GM19238 (cell line): ENCODE data around the gene ESPNL.

Experiments
- DNase-seq: peaks from one replicate; pipeline ENCODE4 v3.0.0; 2011; ENCODE audit warnings: low spot score; ENCODE audit not compliant: insufficient read length

The ESPNL gene

DNA sequence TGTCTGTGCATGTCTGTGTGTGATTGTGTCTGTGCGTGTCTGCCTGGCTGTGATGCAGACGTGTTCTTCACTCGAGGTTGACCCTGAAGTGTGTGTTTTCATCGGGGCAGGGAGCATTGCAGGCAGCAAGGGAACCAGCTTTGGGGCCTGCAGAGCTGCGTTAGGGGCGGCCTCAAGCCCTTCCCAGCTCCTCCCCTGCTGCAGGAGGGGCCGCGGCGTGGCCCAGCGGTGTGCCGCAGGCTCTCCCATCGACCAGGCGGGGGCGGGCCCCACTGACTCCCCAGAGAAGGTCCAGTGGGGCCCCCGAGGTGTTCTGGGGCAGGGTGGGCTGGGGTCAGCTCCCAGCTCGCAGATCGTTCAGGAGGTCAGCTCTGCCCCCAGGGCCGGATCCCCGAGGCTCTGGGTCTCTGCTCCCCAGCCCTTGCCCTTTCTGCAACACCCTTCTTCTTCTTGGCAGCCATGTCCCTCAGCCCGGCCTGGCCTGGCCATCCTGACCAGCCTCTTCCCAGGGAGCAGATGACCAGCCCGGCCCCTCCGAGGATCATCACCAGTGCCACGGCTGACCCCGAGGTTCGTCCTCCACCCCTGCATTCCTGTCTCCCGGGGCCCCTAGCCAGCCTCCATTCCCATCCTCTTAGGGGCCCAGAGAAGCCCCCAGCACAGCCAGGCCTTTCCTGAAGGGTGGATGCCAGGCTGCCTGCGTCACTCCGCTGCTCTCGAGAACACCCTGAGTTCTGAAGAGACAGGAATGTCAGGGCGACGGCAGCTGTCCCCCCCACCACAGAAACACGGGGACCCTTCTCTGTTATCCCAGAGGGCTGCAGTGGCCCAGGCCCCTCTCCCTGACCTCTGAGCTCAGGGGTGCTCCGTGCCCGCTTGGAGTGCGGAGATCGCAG, 27.3 kb downstream of the ESPNL start:
- no peak for DNase-seq

DNA sequence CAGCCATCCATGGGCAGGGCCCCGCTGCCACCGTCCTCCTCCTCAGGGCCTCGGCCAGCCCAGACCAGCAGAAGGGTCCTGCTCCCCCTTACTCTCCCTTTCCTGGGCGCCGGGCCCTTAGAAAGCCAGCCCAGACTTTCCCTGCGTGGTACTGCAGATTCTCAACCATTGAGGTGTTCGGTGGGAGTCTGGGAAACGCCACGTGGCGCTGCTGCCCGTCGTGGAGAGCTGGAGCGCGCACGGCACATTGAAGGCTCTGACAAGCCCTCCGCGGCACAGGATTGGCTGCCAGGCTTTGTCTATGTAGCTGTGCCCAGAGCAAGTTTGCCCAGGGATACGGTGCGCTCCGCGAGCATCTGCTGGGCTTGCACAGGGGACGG, 27.9 kb downstream of the ESPNL start:
- no peak for DNase-seq

DNA sequence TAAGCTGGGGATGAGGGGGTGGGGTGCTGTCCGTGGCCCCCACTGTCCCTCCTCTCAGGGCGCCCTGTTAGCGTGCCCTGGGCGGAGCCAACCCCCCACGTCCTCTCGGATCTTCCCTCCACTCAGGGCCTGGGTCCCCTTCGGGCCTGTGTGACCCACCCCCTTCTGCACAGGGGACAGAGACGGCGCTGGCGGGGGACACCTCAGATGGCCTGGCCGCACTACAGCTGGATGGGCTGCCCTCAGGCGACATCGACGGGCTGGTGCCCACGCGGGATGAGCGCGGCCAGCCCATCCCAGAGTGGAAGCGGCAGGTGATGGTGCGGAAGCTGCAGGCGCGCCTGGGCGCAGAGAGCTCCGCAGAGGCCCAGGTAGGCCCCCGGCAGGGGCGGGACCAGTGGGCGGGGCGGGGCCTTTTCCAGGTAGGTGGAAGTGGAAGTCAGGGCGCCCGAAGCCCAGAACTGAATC, 28.4 kb downstream of the ESPNL start:
- no peak for DNase-seq

DNA sequence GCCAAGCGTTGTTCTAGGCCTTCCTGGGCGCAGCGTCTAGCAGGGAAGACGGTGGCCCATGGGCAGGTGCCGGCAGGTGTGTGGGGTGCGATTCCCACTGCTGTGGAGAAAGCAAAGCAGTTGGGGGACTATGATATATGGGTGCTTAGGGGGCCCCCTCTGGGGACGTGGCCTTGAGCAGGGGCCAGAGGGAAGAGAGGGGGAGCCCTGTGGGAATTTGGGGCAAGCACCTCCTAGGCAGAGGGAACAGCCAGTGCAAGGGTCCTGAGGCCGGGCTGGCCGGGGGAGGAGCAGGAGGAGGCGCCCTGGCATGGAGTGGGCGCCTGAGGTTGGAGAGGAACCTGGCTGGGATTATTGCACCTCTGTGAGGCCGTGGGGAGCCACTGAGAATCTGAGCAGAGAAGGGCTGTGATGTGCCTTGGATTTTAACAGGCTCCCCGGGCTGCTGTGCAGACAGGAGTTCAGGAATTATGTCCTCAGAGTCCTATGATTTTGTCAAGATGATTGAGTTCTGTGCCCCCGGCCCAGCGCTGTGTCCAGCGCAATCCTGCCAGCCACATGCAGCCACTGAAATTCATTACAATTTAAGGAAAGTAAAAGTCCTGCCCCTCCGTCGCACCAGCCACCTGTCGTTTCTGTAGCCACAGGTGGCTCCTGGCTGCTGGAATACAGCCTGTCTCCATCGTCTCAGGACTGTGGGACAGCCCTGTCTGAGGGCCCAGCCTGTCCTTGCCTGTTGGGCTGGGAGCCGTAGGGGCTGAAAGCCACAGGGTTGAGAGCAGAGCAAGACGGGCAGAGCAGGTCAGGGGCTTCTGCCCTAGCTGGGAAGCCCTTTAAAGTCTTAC, 29.2 kb downstream of the ESPNL start:
- no peak for DNase-seq

DNA sequence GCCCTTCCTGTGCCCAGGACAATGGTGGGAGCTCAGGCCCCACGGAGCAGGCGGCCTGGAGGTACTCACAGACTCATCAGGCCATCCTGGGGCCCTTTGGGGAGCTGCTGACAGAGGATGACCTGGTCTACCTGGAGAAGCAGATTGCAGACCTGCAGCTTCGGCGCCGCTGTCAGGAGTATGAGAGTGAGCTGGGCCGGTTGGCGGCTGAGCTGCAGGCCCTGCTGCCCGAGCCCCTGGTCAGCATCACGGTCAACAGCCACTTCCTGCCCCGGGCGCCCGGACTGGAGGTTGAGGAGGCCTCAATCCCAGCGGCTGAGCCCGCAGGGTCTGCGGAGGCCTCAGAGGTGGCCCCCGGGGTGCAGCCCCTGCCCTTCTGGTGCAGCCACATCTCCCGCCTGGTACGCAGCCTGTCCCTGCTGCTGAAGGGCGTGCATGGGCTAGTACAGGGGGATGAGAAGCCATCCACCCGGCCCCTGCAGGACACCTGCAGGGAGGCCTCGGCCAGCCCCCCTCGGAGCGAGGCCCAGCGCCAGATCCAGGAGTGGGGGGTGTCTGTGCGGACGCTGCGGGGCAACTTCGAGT, 30.1 kb downstream of the ESPNL start:
- DNase-seq: no peak

DNA sequence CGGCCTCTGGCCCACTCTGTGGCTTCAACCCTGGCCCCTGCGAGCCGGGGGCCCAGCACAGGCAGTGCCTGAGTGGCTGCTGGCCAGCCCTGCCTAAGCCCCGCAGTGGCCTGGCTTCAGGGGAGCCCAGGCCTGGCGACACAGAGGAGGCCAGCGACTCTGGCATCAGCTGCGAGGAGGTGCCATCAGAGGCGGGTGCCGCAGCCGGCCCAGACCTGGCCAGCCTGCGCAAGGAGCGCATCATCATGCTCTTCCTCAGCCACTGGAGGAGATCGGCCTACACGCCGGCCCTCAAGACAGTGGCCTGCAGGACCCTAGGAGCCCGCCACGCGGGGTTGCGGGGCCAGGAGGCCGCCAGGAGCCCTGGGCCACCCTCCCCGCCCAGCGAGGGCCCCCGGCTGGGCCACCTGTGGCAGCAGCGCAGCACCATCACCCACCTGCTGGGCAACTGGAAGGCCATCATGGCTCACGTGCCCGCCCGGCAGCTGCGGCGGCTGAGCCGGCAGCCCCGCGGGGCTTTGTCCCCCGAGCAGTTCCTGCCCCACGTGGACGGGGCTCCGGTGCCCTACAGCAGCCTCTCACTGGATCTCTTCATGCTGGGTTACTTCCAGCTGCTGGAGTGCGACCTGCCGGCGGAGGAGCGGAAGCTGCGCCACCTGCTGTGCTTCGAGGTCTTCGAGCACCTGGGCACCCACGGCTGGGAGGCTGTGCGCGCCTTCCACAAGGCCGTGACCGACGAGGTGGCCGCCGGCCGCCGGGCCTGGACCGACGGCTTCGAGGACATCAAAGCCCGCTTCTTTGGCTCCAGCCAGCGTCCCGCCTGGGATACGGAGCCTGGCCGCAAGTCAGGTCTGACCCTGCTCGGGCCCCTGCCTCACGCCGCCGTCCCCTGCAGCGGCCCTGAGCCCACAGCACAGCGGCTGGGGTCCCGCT, 30.8 kb downstream of the ESPNL start:
- no peak for DNase-seq

DNA sequence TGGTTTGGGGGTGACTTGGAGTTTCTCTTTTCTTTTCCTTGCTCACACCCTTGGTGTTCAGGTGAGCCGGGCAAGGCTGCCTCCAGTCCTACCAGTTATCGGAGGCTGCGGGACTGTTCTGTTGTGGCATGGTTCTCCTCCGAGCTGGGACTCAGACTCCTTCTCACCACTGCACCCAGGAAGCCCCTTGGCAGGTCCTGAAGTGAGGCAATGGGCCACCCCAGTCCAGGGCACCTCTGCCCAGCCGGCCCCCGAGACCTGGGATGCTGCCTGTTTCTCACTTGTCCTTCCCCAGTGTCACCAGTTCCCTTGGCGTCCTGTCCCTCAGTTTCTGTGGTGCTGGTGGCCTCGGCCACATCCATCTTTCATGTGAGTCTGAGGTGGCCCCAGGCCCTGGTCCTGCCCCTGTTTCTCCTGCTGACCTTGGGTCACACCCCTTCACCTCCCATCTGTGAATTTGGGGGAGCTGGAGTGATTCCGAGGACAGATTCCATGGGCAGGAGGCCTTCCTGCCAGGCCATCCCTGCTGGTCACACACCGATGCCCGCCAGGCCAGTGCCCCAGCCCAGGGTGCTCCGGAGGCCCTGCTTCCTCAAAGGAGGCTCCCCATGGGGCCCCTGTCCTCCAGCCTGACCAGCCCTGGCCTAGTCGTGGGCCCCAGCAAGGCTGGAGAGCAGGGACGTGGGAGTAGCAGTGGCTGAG, 31.8 kb downstream of the ESPNL start:
- DNase-seq: no peak

DNA sequence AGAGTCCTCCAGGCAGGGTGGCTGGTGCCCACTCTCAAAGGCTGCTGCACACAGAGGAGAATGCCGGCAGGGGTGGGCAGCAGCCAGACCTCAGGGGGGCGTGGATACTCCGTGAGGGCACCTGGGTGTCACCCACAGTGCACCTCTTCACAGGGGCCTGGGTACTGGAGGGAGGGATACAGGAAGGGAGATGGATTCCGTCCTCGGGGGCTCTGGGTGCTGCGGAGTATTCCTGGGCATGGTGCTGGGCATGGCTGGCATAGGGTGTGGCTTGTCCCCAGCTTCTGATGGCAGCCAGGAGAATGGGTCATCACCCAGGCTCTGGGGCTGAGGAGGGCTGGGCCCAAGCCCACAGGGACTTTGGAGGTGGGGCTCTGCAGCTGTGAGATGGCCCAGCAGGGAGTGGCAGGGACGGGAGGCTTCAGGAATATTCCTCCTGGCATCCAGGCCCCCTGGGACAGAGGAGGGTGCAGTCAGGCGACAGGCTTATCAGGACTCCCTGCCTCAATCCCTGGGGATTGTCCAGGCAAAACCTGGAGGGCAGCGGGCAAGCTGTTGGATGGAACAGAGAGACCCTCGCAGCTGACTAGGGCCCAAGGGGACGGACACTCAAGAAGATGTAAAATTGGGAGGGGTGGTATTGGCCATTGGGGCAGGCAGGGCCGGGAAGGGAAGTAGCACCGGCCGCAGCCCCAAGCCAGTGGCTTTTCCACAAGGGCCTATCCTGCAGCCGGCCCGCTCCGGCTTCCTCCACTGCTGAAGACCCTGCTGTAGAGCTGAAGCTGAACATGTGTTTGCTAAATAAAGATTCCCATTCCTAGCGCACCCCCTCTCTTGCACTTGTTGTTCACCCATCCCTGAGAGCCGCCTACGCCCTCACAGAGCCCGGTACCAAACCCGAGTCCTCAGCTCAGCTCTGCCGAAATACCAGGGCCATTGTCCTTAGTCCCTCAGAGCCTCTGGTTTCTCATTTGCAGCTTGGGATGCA, 32.6 kb downstream of the ESPNL start:
- no peak for DNase-seq

DNA sequence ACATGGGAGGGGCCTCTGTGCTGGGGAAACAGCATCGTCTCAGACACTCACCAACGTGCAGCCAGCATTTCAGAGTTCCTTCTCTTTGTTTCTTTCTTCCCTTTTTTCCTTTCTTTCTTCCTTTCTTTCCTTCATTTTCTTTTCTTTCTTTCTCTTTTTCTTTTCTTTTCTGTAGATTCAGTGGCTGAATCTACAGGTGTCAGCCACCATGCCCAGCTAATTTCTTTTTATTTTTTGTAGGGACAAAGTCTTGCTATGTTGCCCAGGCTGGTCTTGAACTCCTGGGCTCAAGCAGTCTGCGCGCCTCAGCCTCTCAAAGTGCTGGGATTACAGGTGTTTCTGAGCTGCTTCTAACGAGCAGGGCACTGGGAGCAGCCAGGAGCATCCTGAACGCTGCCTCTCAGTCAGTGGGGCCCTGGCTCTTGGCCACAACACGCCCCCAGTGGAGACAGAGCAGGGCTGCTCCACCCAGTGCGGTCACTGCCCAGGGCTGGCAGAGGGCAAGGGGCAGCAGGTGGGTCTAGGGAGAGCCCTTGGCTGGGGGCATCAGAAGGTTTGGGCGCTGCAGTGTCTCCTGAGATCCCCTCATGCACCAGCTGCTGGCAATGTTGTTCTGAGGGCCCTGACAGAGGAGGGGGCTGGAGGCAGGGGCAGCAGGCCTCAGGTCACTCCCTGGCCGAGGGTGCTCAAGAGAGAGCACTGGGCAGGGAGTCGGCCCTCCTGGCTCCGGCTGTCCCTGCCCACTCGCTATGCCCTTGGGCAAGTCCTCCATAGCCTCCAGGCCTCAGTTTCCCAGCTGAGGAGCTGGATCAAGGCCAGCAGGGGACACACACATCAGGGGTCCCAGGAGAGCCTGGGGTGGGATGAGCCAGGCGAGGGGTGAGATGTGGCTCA, 33.6 kb downstream of the ESPNL start:
- no peak for DNase-seq

DNA sequence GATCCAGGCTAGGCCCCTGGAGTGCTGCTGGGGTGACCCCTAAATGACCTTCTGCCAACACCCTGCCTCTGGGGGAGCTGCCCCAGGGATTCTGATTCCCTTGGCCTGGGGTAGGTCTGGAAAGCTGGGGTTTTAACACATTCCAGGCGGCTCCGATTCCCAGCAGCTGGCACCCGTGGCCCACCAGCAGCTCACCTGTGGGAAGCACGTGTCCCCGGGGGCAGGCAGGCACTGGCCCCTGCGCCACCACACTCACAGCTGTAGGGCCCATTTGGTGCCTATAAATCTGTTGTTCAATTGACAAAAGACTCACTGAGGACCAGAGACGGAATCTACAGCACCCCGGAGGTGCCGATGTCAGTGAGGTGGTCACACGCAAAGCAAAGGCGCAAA, 34.2 kb downstream of the ESPNL start:
- no peak for DNase-seq

DNA sequence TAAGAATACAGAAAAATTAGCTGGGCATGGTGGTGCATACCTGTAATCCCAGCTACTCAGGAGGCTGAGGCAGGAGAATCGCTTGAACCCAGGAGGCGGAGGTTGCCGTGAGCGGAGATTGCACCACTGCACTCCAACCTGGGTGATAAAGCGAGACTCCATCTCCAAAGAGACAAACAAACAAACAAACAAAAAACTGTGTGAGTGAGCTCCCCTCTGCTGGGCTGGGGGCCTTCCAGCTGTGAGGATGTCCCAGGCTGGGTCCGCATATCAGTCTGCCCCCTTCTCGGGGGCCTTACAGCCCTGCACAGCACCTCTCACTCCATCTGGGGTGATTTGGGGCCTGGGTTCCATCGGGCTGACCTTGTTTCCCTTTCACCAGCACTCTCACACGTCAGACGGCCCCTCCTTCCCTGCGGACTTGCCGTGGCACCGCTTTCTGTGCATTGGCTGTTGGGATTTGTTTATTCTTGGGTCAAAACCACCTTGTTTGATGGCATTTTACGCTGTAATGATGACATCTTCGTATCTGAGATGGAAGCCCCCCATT, 35.5 kb downstream of the ESPNL start:
- DNase-seq: no peak

DNA sequence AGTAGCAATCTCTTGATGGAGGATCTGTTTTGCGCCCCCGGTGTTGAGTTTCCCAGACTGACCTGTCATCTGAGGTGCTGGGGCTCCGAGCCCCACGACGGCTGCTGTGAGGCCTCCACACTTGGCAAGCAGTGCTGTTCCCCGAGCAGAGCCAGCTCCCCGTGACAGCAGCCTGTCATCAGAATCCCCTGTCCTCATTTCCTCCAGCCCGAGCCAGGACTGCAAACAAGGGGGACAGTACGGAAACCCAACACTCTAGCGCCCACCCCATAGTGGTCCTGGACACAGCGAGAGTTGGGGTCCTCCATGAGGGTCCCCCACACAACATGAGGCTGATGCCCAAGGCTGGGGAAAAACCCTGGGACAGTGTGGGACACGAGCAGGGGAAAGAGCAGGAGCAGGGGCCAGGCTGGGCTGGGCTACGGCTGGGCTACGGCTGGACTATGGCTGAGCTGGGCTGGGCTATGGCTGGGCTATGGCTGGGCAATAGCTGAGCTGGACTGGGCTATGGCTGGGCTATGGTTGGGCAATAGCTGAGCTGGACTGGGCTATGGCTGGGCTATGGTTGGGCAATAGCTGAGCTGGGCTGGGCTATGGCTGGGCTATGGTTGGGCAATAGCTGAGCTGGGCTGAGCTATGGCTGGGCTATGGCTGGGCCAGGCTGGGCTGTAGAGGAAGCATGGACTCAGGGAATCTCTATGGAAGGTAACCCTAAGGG, 36.8 kb downstream of the ESPNL start:
- no peak for DNase-seq

DNA sequence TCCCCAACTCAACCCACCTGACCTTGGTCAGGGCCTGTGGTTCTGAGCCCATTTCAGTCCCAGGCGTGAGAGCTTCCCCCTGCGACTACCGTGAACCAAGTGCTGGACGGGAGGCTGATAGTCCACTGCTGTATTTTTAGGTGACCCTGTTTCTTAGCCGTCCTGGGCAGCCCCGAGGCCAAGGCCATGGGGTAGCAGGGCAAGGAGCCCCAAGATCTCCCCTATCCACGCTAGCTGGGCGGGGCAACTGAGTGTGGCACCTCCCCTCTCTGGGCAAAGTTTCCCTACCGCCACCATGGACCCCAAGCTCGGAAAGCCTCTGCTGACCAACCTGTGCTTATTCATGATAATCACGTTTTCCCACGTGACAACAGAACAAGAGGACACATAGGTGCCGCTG, 37.7 kb downstream of the ESPNL start:
- DNase-seq: no peak

DNA sequence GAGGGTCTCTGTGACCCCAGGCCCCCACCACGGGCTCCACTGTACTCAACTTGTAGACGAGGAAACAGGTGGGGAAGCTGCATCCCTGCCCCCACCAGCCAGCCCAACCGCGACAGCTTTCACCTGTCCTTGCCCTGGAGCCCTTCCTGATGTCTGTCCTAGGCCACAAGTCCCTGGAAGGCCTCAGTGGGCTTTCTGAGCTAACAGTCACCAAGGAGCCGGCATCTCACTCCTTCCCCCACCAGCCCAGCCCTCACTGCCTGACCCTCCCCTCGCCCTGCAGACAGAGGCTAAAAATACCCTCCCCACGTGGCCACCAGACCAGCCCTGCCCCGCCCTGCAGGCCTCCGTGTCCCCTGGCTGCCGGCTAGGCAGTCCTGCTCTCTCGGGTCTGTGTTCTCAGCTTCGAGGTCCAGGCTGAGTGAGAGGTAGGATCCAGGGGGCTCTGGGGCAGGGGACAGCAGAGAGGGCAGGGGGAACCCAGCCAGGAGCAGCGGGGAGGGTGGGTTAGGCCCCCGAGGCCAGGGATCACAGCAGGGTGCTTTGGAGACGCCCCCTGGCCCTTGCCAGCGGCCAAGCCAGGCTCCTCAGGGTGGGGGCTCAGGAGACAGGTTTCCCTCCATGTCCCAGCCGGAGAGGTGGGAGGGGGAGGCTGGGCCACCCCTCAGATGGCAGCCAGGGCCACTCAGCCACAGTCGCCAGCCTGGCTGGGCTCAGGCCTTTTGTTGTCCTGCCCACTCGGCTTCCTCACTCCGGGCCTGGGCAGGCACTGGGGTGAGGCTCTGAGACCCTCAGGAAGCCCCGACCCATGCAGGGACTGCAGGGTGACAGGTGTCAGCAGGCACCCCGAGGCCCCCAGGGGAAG, 38.4 kb downstream of the ESPNL start, which contains the start of gene KLHL30:
Gene KLHL30, plus strand, starts transcription at position 338 of the 865 bp plus-strand sequence. CDS start 2,087 bp downstream, outside the sequence.
- DNase-seq: no peak

DNA sequence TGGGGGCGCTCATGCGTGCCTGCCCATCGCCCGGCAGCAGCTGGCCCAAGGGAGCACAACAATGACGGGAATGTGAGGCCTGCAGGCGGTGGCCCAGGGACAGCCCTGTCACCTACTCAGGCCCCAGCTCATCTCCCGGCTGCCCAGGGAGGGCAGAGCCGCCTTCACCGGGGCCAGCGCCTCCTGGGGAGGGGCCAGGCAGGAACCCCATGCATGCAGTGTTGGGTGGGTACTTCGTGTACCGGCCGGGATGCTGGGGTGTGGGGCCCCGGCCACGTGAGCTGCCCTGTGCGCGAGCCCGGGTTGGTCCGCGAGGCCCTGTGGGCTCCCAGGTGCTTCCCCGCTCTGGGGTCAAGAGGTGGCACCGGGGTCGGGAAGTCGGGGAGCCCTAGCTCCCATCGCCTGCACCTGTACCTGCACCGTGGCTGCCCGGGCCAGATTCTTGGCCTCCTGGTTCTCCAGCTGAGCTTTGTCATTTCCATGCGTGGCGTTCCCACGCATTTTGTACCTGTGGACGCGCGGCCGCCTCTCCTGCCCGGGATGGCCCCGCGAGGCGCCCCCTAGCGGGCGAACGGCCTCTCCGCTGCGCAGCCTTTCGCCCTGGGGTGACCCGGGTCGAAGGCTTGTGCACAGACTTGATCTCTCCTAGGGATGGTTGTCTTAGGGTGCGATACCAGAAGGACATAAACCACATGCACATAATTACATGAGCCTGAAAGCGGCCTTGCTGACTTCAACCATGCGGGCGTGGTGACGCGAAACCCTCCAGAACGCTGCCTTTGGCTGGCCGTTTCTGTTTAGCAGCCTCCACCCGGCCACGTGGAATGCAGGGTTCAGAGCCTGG, 39.3 kb downstream of the ESPNL start:
- no peak for DNase-seq
